Measurements from ENCODE around the gene TULP4. TPM values are rescaled to one million over a fixed set of nuclear protein-coding genes. Genes with fewer than 3 reads are reported as not detected.

TULP4 gene
- total RNA-seq, 1 experiment from 2014 or later = 64.6 TPM

DNA sequence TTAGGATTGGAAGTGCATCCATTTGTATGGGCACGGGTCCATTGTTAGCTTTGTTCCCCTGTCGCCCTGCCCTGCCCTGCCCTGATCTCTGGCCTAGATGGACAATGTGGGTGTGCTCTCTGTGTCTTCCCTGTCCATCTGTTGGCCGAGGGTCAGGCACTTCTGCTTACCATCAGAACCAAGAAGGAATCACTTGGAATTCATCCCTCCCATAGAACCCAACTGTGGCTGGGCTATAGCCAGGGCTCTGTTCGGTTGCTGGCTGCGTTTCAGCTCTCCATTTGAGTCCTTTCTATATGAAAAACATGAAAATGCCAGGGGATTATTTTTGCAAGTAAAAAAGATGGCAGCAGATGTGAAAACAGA is 26.6 kb upstream of the TULP4 start:
- H3K23ac ChIP-seq (ENCODE audit: insufficient read length, low read depth, low read length) = no peak overlapping the region
- H3K9me3 ChIP-seq (ENCODE audit: control insufficient read depth, low read depth, low read length) = no peaks in the 10 kb centered on the region
- H3K4me1 Mint-ChIP-seq = peaks cover 42 to 47% of the 10 kb centered on the region in 2 experiments
- no peaks in the 10 kb centered on the region for H3K9me3 Mint-ChIP-seq
- peaks cover 4% of the 10 kb centered on the region for H3K79me1 ChIP-seq (ENCODE audit: insufficient read depth, low read depth, low read length, poor library complexity, severe bottlenecking)
- H2BK12ac ChIP-seq (ENCODE audit: insufficient read length, low read depth, low read length) = peak overlapping the region; percentile 90
- H4K8ac ChIP-seq (replicated peaks; ENCODE audit: insufficient read length, low read depth, low read length) = no peak overlapping the region
- H3K27ac Mint-ChIP-seq = peak overlapping the region; percentile 49 to 84 (median 59); a peak in 6 of 7 replicates
- H2AFZ ChIP-seq (ENCODE audit: low read length) = no peak overlapping the region
- H3K27ac ChIP-seq (ENCODE audit: insufficient read length, low read depth, low read length) = no peak overlapping the region
- no peak overlapping the region for H2BK15ac ChIP-seq (ENCODE audit: low read depth, low read length)
- 0 out of 2 replicates have a peak overlapping the region, but pooled peaks have one; percentile 61 for H3K14ac ChIP-seq (ENCODE audit: insufficient read depth, low read length)
- no peak overlapping the region for H2BK120ac ChIP-seq (ENCODE audit: low read depth, low read length, poor library complexity, severe bottlenecking)
- no peak overlapping the region for H2BK5ac ChIP-seq (ENCODE audit: insufficient read length, low read length)
- H3K23me2 ChIP-seq (ENCODE audit: insufficient read length, low read depth, low read length, poor library complexity, severe bottlenecking) = no peaks in the 10 kb centered on the region
- no peaks in the 10 kb centered on the region for H3K27me3 ChIP-seq (ENCODE audit: insufficient read depth, low read length)
- H3K9ac ChIP-seq (ENCODE audit: extremely low read depth, insufficient read length, low read length) = no peak overlapping the region
- H3T11ph ChIP-seq (ENCODE audit: low read length) = no peak overlapping the region
- H2AK5ac ChIP-seq (ENCODE audit: insufficient read length, low read length) = no peak overlapping the region
- H3K4ac ChIP-seq (ENCODE audit: low read depth, low read length) = no peak overlapping the region
- TF ChIP-seq, protein P1, sequence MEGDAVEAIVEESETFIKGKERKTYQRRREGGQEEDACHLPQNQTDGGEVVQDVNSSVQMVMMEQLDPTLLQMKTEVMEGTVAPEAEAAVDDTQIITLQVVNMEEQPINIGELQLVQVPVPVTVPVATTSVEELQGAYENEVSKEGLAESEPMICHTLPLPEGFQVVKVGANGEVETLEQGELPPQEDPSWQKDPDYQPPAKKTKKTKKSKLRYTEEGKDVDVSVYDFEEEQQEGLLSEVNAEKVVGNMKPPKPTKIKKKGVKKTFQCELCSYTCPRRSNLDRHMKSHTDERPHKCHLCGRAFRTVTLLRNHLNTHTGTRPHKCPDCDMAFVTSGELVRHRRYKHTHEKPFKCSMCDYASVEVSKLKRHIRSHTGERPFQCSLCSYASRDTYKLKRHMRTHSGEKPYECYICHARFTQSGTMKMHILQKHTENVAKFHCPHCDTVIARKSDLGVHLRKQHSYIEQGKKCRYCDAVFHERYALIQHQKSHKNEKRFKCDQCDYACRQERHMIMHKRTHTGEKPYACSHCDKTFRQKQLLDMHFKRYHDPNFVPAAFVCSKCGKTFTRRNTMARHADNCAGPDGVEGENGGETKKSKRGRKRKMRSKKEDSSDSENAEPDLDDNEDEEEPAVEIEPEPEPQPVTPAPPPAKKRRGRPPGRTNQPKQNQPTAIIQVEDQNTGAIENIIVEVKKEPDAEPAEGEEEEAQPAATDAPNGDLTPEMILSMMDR (conservative IDR thresholded peaks at IDR 0.05) = no peak
- H4K20me1 ChIP-seq (ENCODE audit: control insufficient read depth, insufficient read depth, insufficient read length) = no peaks in the 10 kb centered on the region
- H3K4me1 ChIP-seq (ENCODE audit: insufficient read depth, low read length) = peaks cover 6% of the 10 kb centered on the region; the same call in 1 of the 2 replicates
- no CpG with 5 or more reads among the region's 5 CpGs for WGBS (ENCODE audit: extremely low coverage, insufficient read length, low lambda C conversion rate)
- H4K5ac ChIP-seq (ENCODE audit: insufficient read length, low read depth, low read length) = no peak overlapping the region
- no peaks in the 10 kb centered on the region for H3K27me3 Mint-ChIP-seq (ENCODE audit: low read depth)
- no peak overlapping the region for H3K56ac ChIP-seq (ENCODE audit: insufficient read length, low read depth, low read length)
- H3K4me3 Mint-ChIP-seq = no peak overlapping the region
- H4K91ac ChIP-seq (ENCODE audit: insufficient read length, low read depth, low read length) = no peak overlapping the region
- H3K79me2 ChIP-seq (ENCODE audit: insufficient read depth, low read length) = no peaks in the 10 kb centered on the region; the same call in 1 of the 2 replicates
- H3K4me2 ChIP-seq (ENCODE audit: insufficient read depth, insufficient read length, low read length) = no peak overlapping the region
- peak overlapping the region; percentile 45 for H3K18ac ChIP-seq (ENCODE audit: insufficient read length, low read depth, low read length)
- H2BK20ac ChIP-seq (ENCODE audit: low read depth, low read length, poor library complexity, severe bottlenecking) = no peak overlapping the region
- peaks cover 0 to 5% (median 3%) of the 10 kb centered on the region in 3 experiments; a peak in 3 of 7 replicates for H3K36me3 Mint-ChIP-seq (ENCODE audit: insufficient read depth in 1 of 3, low read depth in 3 of 3)
- DNase-seq = no peak

Measured in H9 (cell line).